ENCODE data around the gene GYPC.

The GYPC gene

DNA sequence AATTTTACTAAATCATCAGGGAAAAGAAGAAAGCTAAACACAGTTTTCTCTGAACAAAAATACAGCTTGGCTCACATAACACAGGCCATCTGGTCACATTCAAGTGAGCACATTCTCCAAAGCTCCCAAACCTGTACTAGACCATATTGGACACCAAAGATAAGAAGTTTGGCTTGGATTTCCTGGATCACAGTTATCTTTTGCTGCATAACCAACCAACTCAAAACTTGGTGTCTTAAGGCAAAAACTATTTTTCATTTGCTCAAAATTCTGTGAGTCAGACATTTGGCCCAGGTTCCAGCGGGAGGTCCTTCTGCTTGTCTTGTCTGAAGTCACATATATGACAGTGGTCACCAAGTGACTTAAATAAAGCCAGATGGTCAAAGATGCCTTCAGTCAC is 83.2 kb downstream of the GYPC start:
- no peak for DNase-seq

DNA sequence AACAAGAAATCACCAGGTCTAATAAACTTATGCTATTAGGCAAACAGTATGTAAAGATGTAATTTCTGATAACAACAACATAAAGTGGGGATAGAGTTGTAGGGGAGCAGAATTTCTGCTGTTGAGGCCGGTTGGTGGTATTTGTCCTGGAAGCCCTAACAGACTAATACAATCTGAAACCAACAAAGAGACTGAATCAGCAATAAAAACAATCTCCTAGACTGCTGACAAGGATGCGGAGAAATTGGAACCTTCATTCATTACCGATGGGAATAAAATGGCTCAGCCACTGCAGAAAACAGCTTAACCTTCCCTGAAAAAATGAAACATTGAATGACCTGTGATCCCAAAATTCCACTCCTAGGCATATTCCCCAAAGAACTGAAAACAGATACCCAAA is 88.7 kb downstream of the GYPC start:
- DNase-seq = no peak

All from NCI-H1436 (cell line).